ENCODE data around the gene PALLD.

The PALLD gene

GRCh38 chr4:168863719-168864647 is 367.1 kb downstream of the PALLD start:
- no peak for DNase-seq

DNA sequence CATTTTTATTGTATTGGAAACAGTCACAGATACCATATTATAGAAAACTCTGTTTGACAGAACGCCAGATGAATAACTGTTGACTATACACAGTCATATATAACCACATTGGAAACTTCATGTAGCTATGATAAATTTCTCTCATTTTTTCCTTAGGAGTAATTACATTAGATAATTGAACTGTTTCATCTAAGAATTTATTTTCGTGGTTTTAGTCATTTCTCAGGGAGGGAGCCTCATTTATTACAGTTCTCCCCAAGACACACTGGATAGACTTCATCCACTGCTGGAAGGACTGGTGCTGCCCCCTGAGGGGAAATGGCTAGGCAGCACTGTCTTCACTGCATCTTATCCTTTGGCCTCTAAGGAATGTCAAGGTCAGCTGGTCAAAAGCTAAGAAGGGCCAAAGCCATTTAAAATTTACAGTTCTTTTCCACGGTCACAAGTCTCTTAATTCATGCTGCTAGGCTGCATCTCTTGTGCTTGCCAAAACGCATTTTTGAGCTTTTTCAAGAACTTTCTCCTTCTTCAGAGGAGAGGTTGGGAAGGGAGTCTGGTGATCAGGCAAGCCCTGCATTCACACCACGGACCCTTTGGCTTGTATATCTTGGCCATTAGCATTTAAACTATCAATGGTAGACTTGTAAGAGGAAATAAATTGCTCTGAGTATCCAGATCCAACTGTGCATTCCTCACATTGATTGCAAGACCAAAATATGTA is 368.1 kb downstream of the PALLD start:
- no peak for DNase-seq

DNA sequence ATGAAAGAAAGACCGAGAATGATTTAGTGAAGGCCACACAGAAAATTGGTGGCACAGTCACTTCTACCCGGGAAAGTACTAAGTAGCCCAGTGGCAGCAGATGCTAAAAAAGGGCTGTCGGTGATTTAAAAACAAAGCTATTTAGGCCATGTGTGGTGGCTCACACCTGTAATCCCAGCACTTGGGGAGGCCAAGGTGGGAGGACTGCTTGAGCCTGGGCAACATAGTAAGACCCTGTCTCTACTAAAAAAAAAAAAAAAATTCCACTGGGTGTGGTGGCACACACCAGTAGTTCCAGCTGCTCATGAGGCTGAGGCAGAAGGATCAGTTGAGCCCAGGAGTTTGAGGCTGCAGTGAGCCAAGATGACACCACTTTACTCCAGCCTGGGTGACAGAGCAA is 369.0 kb downstream of the PALLD start:
- no peak for DNase-seq

GRCh38 chr4:168866635-168867034 is 369.8 kb downstream of the PALLD start:
- no peak for DNase-seq

GRCh38 chr4:168867128-168867527 is 370.3 kb downstream of the PALLD start:
- no peak for DNase-seq

DNA sequence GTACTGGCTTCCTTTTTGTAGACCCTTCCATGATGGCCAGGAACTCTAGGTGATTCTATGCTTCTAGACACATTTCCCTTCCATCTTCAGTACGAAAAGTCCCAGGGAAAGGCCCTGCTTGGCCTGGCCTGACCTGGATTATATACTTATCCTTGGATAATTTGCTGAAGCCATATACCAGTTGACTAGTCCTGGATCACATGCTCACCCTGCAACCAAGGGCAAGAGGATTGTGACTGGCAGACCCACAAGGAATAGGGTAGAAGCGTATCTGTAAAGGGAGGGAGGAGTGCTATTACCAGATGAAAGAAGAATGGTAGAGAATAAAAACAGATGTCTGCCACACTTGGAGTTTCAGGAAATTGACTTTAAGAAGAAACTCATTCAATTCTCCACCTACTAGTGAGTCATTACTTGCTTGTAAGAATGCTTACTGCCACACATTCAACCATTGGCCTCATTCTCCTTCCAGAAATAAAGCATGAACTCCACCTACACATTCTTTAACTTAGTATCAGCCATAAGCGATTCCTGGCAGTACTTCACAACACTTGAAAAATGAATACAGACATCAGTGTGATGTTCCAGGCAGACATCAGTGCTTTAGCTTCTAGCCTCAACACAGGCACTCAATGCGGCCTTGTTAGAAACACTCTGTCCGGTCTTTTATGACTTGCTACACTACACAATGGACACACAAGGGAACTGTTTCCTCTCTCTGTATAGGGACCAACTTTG is 371.4 kb downstream of the PALLD start:
- DNase-seq: no peak

- no peak for DNase-seq
These were observed 371.9 kb downstream of the PALLD start for GRCh38 chr4:168868802-168869201.

GRCh38 chr4:168870004-168870403 is 373.2 kb downstream of the PALLD start:
- DNase-seq: no peak

GRCh38 chr4:168871632-168872031 is 374.8 kb downstream of the PALLD start:
- DNase-seq: no peak

GRCh38 chr4:168874083-168874482 is 377.2 kb downstream of the PALLD start:
- DNase-seq: no peak

GRCh38 chr4:168876106-168876505 is 379.3 kb downstream of the PALLD start:
- no peak for DNase-seq

GRCh38 chr4:168877511-168878491 is 380.9 kb downstream of the PALLD start:
- peak; percentile 7 for DNase-seq

DNA sequence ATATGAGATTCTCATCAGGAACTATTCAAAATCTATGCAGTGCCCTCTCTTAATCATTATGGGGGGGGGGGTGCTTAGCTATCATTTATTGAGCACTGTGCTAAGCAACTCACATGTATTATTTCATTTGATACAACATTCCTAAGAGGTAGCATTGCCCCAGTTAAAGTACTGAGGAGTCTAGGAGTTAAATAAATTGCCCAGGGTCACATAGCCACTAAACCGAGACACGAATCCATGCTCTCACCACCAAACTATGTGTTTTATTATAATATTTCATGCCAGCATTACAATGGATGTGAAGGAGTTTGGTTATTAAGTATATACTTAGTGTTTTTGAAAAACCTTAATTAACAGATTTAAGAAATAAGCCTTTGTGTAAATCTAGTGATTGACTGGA is 381.8 kb downstream of the PALLD start:
- DNase-seq: no peak

DNA sequence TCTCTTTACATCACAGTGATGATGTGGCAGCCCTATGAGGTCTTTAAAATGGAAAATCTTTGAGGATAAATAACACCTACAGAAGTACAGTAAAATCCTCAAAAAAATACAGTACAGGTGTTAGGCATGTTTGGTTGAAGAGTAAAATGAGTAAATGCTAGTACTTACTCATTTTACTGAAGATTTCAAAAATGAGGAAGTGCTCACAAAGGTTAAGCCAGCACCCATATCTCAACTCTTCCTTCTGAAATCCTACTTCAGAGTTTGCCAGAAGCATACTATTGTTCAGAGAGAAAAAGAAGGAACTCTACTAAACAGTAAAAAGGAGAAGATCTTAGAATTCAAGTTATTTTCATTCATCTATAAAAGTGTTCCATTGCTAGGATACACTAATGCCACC is 382.3 kb downstream of the PALLD start:
- DNase-seq: no peak

DNA sequence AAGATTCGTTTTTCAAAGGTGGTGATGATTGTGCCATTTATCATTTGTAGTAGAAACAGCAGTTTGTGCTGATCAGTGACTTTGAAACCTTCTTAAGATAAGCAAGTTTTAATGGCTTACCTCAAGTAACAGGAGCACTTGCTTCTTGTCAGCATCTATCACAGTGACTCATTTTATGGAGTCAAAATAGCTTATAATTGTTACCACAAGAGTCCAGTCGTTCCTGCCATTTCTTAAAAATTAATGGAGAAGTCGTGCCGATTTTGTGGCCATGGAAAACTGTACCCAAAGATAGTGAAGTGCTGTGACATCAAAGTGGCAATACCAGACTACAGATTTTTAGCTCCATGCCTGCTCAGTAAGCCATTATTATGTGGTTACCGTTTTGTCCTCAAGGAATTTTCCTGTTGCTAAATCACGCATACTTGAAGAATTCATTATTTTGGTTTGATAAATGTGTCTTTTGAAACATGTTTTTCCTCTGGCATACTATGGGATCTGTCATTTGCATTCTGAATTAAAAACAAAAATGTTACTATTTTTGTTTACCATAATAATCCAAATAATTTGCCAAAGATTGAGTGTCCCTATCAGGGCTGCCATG is 383.3 kb downstream of the PALLD start:
- DNase-seq: no peak

DNA sequence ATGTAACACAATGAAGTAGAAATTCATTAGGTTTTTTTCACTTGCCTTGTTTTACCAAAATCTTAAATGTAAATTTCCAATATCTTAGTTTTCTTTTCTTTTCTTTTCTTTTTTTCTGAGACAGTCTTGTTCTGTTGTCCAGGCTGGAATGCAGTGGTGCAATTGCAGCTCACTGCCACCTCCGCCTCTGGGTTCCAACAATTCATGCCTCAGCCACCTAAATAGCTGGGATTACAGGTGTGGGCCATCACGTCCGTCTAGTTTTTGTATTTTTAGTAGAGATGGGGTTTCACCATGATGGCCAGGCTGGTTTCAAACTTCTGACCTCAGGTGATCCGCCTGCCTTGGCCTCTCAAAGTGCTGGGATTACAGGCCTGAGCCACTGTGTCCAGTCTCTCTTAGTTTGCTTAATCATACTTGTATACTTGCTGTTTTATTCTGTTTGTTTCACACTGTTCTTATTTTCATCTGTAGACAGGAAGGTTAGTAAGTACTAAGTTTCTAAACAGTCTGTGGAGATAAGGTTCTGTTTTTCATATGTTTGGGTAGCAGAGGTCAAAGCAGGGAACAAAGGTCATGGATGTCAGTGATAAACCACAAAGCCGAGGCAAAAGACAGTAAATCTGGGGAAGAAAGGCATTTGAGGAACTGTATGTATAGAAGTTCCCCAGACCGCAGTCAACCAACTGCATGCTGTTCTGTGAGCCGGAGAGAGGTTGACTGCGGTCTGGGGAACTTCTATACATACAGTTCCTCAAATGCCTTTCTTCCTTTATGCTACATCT is 384.2 kb downstream of the PALLD start:
- no peak for DNase-seq

- no peak for DNase-seq
These were observed 385.0 kb downstream of the PALLD start for GRCh38 chr4:168881781-168882420.

DNA sequence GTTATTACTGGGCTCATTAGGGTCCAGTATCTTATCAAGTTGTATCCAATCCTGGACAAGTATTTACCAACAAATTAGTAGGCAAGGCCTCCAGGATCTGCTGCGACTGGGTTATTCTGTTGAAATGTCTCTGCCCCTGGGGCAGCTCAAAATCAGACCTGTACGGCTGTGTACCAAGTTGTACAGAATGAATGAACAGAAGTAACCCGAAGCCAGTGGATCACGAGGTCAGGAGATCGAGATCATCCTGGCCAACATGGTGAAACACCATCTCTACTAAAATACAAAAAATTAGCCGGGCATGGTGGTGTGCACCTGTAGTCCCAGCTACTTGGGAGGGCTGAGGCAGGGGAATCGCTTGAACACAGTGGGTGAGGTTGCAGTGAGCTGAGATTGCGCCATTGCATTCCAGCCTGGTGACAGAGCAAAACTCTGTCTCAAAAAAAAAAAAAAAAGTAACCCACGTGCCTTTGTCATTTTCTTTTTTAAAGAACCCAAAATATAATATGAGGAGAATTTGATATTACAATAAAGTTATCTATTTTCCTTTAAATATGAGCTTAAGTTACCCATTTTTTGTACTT is 385.9 kb downstream of the PALLD start:
- DNase-seq: no peak

DNA sequence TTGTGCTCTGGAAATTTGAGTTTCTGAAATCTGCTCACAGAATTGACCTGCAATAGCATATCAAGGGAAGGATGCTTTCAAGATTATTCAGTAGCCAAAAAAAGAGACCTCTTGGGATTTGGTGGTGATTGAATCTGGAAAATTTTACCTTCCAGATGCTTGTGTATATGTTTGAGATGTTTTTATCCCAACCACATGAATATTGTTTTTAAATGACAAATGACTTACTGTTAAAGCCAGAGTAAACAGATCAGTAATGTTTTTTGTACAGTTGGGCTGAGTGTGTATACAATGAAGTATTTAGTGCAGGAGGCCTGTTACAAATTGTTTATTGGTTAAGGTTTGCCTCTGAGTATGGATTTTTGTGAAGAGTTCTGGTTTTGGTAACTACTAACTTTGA is 386.7 kb downstream of the PALLD start:
- no peak for DNase-seq

Measured in stimulated activated CD4-positive, alpha-beta T cell treated with anti-CD3 and anti-CD28 coated beads, Interleukin-12 subunit alpha, Interleukin-12 subunit beta, amount 100 ng/mL, for 4 hours (primary cell).